Activated naive CD4-positive, alpha-beta T cell treated with anti-CD3 and anti-CD28 coated beads, Interleukin-2, amount 50 U/mL, for 16 hours (primary cell): ENCODE data around the gene SNAI3.

Source experiments
- DNase-seq: peaks from one replicate; pipeline ENCODE4 v3.0.0-alpha.2; 2020

The SNAI3 gene

DNA sequence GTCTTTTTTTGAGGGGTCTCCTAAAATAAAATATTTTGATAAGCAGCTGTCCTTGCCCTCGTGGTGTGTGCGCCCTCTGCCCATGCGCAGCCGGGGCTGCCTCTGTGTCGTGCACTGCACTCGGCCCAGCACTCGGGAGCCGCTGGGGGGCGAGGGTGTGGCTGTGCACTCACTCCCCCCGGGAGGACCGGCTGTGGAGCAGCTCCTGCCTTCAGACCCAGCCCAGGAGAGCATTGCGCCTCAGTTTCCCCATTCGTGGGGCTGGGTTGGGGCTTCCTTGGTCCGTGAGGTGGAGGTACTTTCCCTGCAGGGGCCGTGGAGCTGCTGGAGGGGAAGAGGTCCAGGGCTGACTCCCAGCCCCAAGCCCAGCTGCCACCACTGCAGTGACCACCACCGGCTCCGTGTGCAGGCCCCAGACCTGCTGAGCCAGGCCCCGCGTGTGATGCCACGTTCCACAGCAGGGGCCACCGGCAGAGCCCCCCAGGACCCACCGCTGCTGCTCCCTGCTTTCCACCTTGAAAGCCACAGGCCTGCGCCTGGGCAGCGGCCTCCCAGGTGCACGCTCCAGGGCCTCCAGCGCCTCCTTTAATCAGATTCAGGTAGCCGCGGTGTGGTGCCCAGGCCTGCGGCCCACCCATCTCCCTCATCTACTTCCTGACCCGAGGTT is 54.3 kb downstream of the SNAI3 start:
- DNase-seq: no peak

DNA sequence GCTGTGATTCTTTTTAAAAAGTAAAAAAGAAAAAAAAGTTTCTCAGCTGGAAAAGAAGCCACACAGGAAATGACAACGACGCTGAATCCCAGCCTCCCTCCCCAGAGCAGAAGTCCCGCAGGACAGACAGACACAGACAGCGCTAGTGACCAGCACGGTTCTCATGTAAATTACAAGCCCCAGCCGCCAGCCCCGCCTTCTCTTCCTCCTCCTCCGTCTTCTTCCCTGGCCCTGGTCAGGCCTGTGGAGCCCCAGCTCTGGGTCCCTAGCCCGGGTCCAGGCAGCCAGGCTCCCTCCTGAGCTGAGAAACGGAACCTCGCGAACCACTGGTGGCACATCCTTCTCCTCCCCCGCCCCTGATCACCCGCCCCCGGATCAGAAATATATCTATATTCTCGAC is 54.9 kb downstream of the SNAI3 start:
- DNase-seq: no peak

DNA sequence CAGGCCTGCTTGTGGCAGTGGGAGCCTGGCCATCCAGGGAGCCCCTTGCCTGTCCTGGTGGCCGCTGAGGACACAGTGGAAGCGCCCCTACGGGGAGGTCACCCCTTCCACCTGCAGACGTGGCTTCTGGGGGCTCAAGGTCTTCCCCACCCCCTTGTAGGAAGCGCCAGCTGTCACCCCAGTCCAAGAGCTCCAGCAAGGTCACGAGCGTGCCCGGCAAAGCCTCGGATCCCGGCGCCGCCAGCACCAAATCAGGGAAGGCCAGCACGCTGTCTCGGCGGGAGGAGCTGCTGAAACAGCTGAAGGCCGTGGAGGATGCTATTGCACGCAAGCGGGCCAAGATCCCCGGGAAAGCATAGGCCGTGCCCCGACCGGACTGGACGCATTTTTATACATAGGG is 55.4 kb downstream of the SNAI3 start:
- DNase-seq: no peak

DNA sequence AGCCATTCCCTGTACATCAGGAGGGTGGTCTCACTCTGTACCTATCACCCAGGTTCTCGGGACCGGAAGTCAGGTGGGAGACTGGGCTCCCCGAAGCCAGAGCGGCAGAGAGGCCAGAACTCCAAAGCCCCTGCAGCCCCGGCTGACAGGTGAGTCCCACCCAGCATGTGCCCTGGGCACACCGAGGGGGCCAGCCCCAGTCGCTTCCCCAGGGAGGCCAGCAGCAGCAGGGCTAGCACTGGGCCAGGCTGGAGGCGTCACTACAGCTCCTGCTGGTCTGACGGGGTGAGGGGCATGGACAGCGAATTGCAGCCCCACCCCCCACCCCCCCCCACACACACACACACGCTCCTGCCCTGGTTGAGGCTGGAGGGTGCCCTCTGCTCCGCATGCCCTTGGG is 55.9 kb downstream of the SNAI3 start:
- DNase-seq: no peak

DNA sequence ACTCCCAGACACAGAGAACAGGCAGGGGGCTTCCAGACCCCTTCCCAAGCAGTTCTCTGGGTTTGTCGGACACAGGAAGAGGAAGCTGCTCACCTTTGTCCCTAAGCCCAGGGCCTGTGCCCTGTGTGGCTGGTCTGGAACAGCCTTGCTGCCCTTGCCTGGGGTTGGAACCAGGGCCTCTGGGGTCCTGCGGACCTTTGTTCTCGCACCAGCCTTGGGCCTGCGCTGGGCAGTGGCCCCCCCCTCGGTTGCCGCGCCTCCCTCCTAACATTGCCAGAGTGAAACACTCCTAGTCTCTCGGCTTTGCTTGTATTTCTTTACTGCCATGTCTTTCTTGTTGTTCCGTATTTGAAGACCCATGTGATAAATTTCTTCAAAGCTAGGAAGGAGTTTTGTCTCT is 56.5 kb downstream of the SNAI3 start:
- no peak for DNase-seq

DNA sequence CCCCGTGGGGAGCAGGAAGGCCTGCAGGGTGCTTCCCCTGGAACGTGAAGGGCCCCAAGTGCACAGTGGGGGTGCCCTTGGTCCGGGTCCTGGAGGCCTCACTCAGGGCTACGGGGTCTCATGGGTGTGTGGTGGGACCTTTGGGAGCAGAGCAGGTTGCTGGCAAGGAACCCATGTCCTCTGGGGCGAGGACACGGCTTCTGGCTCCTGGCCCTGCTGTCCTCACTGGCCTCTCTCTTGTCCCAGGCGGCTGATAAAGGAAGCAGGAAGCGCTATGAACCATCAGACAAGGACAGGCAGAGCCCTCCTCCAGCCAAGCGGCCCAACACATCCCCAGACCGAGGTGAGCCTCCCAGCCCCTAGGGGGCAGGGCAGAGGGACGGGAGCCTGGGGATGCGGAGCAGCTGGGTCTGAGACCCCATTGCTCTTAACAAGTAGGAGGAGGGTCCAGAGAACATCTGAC is 57.8 kb downstream of the SNAI3 start:
- no peak for DNase-seq
